Measurements from ENCODE around the gene ARMH3.

Gene ARMH3

GRCh38 chr10:101939729-101940128, 116.2 kb downstream of the ARMH3 start:
- no peak for DNase-seq (ENCODE audit: low read depth in 2 of 2)

- DNase-seq (ENCODE audit: low read depth in 2 of 2) = no peak
Measured at GRCh38 chr10:101939008-101939648, 116.8 kb downstream of the ARMH3 start.

GRCh38 chr10:101938305-101939007, 117.5 kb downstream of the ARMH3 start:
- DNase-seq (ENCODE audit: low read depth in 2 of 2) = no peak

GRCh38 chr10:101935431-101935830, 120.5 kb downstream of the ARMH3 start:
- DNase-seq (ENCODE audit: low read depth in 2 of 2) = no peak

GRCh38 chr10:101934686-101935305, 121.2 kb downstream of the ARMH3 start:
- no peak for DNase-seq (ENCODE audit: low read depth in 2 of 2)

GRCh38 chr10:101933976-101934375, 122.0 kb downstream of the ARMH3 start:
- DNase-seq (ENCODE audit: low read depth in 2 of 2) = no peak

GRCh38 chr10:101932183-101932582, 123.8 kb downstream of the ARMH3 start:
- no peak for DNase-seq (ENCODE audit: low read depth in 2 of 2)

GRCh38 chr10:101925027-101925426, 130.9 kb downstream of the ARMH3 start:
- no peak for DNase-seq (ENCODE audit: low read depth in 2 of 2)

GRCh38 chr10:101923256-101923655, 132.7 kb downstream of the ARMH3 start:
- DNase-seq (ENCODE audit: low read depth in 2 of 2) = no peak

- DNase-seq (ENCODE audit: low read depth in 2 of 2) = no peak
Measured at GRCh38 chr10:101922846-101923245, 133.1 kb downstream of the ARMH3 start.

- no peak for DNase-seq (ENCODE audit: low read depth in 2 of 2)
Measured at GRCh38 chr10:101920546-101920945, 135.4 kb downstream of the ARMH3 start.

- DNase-seq (ENCODE audit: low read depth in 2 of 2) = no peak
Measured at GRCh38 chr10:101919026-101919770, 136.8 kb downstream of the ARMH3 start.

GRCh38 chr10:101912561-101913179, 143.3 kb downstream of the ARMH3 start:
- DNase-seq (ENCODE audit: low read depth in 2 of 2) = no peak

- no peak for DNase-seq (ENCODE audit: low read depth in 2 of 2)
Measured at GRCh38 chr10:101906586-101907183, 149.3 kb downstream of the ARMH3 start.

GRCh38 chr10:101905251-101905650, 150.7 kb downstream of the ARMH3 start:
- DNase-seq (ENCODE audit: low read depth in 2 of 2) = no peak

GRCh38 chr10:101903827-101904550, 152.0 kb downstream of the ARMH3 start:
- DNase-seq (ENCODE audit: low read depth in 2 of 2) = no peak

GRCh38 chr10:101902820-101903145, 153.2 kb downstream of the ARMH3 start:
- DNase-seq (ENCODE audit: low read depth in 2 of 2) = no peak

- no peak for DNase-seq (ENCODE audit: low read depth in 2 of 2)
Measured at GRCh38 chr10:101902032-101902819, 153.7 kb downstream of the ARMH3 start.

- DNase-seq (ENCODE audit: low read depth in 2 of 2) = no peak
Measured at GRCh38 chr10:101901340-101901739, 154.6 kb downstream of the ARMH3 start.

GRCh38 chr10:101897633-101898032, 158.3 kb downstream of the ARMH3 start:
- no peak for DNase-seq (ENCODE audit: low read depth in 2 of 2)

Measured in stimulated activated CD8-positive, alpha-beta memory T cell treated with anti-CD3 and anti-CD28 coated beads, Interleukin-7, amount 100 ng/mL, for 1 hour (primary cell).